GM18505 (cell line): ENCODE measurements around the gene MTCL3.
A peak's percentile ranks its signal among the peaks of the same experiment; 100 is the strongest.

Source experiments
- ATAC-seq: cut with Tn5 transposase; IDR thresholded peaks from one replicate; pipeline ENCODE4 v1.9.1; 2021; ENCODE audit not compliant: unreplicated experiment
- POLR2A ChIP-seq: IDR thresholded peaks from 4 replicates; pipeline ENCODE4 v1.6.1; 2011; ENCODE audit warnings: borderline replicate concordance; ENCODE audit not compliant: insufficient read depth, insufficient read length; ENCODE audit errors: extremely low read depth

The MTCL3 gene

GRCh38 chr6:127518710-127519468, at the start of gene MTCL3:
TSS of gene MTCL3 (minus strand) at chr6:127519335.
- TF ChIP-seq POLR2A = no peak
- ATAC-seq = no peak

DNA sequence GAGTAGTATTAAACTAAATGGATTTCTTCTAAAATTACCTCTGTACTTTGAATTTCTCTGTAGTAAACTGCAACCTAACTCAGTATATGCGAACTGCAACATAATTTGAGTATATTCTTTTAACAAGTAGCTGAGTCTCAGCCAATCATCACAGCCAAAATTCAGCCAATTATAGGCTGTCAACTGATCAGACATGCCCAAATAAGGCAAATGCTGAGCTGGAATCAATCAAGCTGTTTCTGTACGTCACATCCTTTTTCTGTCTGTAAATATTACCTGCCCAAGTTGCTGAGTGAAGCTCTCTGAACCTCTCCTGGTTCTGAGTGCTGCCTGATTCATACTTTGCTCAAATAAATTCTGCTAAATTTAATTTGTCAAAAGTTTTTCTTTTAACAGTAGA, 48.3 kb upstream of the MTCL3 start:
- TF ChIP-seq POLR2A = no peak
- no peak for ATAC-seq

- no peak for TF ChIP-seq POLR2A
- ATAC-seq = no peak
These were observed 47.5 kb upstream of the MTCL3 start for GRCh38 chr6:127566651-127567050.

GRCh38 chr6:127566119-127566518, 47.0 kb upstream of the MTCL3 start:
- TF ChIP-seq POLR2A = no peak
- no peak for ATAC-seq

GRCh38 chr6:127564761-127565160, 45.6 kb upstream of the MTCL3 start:
- TF ChIP-seq POLR2A = no peak
- no peak for ATAC-seq

- ATAC-seq = no peak
- no peak for TF ChIP-seq POLR2A
These were observed 42.5 kb upstream of the MTCL3 start for GRCh38 chr6:127561660-127562059.

DNA sequence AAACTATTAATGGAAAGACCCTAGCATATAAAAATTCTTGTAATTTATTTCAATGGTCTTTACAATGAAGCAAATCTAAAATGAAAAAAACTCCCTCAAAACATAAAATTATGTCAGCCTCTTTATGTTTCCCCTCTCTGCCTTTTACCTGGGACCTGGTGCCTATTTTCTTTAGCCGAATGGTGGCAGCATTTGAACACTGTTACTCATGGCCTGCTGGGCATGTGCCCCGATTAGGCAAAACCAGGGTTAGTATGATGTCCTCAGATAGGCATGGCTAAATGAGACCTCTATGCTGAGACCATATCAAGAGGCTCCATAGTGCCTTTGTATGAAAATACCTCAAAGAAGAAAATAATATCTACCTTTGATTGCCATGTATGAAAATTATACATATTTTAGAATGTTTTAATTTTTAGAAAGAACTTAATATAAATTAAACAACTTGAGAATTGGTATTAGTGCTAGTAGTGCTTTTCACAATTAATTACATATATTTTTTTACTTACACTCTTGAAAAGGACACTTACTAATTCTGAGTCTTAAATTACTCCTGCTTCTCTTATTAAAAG, 35.4 kb upstream of the MTCL3 start:
- TF ChIP-seq POLR2A = no peak
- ATAC-seq = peak; percentile 80

DNA sequence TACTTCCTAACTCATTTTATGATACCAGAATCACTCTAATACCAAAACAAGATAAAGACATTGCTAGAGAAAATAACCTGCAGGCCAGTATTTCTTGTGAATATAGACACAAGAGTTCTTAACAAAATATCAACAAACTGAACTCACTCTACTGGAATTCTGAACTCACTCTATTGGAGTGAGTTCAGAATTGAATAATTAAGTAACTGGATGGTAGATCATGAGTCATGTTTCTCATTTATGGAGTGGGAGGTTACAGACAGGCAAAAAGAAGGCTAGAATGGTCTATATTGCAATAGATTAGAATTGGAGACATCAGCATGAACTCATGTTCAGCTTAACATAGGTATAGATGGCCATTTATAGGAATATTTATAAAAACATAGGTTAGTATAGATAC, 31.3 kb upstream of the MTCL3 start:
- ATAC-seq = no peak
- TF ChIP-seq POLR2A = no peak

DNA sequence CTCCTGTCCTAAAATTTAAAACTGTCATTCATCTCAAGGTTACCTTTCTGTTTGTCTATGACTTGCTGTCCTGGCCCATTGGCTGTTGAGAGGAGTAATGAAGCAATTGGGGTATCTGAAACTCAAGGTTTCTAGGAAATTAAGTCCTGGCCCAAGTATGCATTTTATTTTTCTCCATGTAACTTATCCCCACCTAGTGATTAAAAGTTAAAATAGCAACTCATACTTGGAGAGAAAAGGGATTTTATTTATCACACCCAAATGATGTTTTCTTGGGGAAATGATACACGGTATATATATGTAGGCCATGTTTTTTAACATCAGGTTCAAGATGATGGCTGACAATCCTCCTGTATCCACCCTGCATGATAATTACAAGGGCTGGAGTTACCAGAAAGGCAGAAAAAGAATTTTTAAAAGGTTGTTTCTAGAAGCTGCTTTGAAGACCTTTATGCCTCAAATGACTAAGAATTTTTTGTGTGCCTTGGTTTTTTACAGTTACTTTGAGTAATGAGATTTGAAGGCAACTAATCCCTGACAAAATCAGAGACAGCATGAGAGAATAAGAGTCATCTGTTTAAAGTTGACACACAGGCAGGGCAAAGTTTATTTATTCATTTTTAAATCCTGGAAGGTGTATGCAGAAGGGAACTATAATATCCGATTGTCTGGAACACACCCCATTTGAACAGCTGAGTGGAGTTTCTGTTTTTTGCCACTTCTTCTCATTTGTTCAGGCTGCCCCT, 28.9 kb upstream of the MTCL3 start:
- no peak for ATAC-seq
- TF ChIP-seq POLR2A = no peak

- TF ChIP-seq POLR2A = no peak
- no peak for ATAC-seq
These were observed 28.1 kb upstream of the MTCL3 start for GRCh38 chr6:127547215-127547614.

GRCh38 chr6:127539272-127539671, 20.1 kb upstream of the MTCL3 start:
- TF ChIP-seq POLR2A = no peak
- no peak for ATAC-seq

DNA sequence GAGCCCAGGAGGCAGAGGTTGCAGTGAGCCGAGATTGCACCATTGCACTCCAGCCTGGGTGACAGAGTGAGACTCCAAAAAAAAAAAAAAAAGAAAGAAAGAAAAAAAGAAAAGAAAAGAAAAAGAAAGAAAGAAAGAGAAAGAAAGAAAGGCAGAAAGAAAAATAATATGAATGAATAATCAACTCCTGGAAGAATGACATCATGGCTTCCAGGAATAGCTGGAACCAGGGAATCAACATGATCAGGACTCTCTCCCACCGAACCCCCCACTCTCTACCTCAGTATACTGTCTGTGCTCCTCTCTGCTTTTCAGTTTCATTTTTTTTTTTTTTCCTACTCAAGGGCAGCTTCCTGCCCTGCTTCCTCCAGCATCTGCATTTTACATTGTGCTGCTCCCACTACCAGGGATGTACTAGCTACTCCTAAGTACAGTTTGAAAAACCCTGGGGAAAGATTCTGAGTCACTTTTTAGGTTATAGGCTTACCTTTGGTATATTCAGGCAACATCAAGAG, 19.7 kb upstream of the MTCL3 start:
- no peak for ATAC-seq
- TF ChIP-seq POLR2A = no peak

DNA sequence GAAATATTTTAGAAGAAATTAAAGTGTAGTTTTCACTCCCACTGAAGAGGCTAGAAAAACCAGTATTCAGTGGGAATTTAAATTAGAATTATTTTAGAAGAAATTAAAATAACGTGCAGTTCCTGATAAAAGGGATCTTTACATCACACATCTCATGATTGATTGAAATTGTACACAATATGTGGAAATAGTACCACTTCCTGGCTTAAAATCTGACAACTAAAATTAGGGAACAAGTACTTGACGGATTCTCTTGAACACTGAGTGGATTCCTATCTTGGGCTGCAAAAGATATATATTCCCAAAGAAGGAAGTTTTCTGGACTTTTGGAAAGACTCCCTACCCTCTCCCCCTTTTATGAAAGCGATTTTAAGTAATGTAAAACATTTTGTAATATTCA, 14.6 kb upstream of the MTCL3 start:
- ATAC-seq = no peak
- no peak for TF ChIP-seq POLR2A

- ATAC-seq = no peak
- no peak for TF ChIP-seq POLR2A
These were observed 13.9 kb upstream of the MTCL3 start for GRCh38 chr6:127533011-127533410.

- TF ChIP-seq POLR2A = no peak
- no peak for ATAC-seq
These were observed 3.6 kb upstream of the MTCL3 start for GRCh38 chr6:127522714-127523113.

GRCh38 chr6:127520066-127520465, 931 bp upstream of the MTCL3 start:
- no peak for ATAC-seq
- TF ChIP-seq POLR2A = no peak
